ENCODE results near the gene GPR45. TPM values are rescaled to one million over a fixed set of nuclear protein-coding genes. Genes with fewer than 3 reads are reported as not detected.

The GPR45 gene
- total and polyA plus RNA-seq, 9 of the 15 experiments (the other 6 are each of a cell fraction or from before 2014, with no cell fraction given) = not detected

- TF ChIP-seq REST (IDR thresholded peaks at IDR 0.05; ENCODE audit: borderline replicate concordance) = peak; percentile 42
- TF ChIP-seq REST (CRISPR knock-in tag; IDR thresholded peaks at IDR 0.05; ENCODE audit: low read depth) = no peak
- TF ChIP-seq ZNF347 (CRISPR knock-in tag; IDR thresholded peaks at IDR 0.05; ENCODE audit: low read depth) = no peak
- no peak for TF ChIP-seq ZNF512 (tag; IDR thresholded peaks at IDR 0.05)
- no peak for TF ChIP-seq ZNF224 (CRISPR knock-in tag; IDR thresholded peaks at IDR 0.05)
- no peak for TF ChIP-seq TAF15 (IDR thresholded peaks at IDR 0.05; ENCODE audit: low read depth, low read length)
- no peak for TF ChIP-seq NCOA1 (IDR thresholded peaks at IDR 0.05; ENCODE audit: low read depth)
- peak in 2 of 3 experiments; percentile 49 to 66 for TF ChIP-seq YY1 (IDR thresholded peaks at IDR 0.05; ENCODE audit: borderline replicate concordance in 1 of 3, control insufficient read depth in 1 of 3, extremely low read depth in 1 of 3, insufficient read depth in 3 of 3, insufficient read length in 1 of 3, insufficient replicate concordance in 2 of 3, low read depth in 1 of 3, low read length in 2 of 3)
- no peak for TF ChIP-seq ARHGAP35 (IDR thresholded peaks at IDR 0.05; ENCODE audit: partially characterized antibody)
- TF ChIP-seq MNT (conservative IDR thresholded peaks at IDR 0.05) = 0 out of 4 replicates have a peak, but pooled peaks of 1 of the 2 experiments have one; percentile 38
- peak; percentile 64 to 77 (median 74) for TF ChIP-seq CTCF (IDR thresholded peaks at IDR 0.05 in 2 of 3, conservative IDR thresholded peaks at IDR 0.05 in 1 of 3; ENCODE audit: insufficient read depth in 2 of 3, low read depth in 1 of 3, low read length in 3 of 3)
- peak; percentile 94 for TF ChIP-seq USF1 (CRISPR knock-in tag; IDR thresholded peaks at IDR 0.05)
- TF ChIP-seq SRF (CRISPR knock-in tag; IDR thresholded peaks at IDR 0.05) = no peak
Measured at GRCh38 chr2:105287692-105288091, 46.1 kb downstream of the GPR45 start (continued).

Data from K562 (cell line).